Astrocyte (in vitro differentiated cells and primary cell): Measurements from ENCODE around the gene HBA2. TPM values are rescaled to one million over a fixed set of nuclear protein-coding genes. Genes with fewer than 3 reads are reported as not detected.

Experiments used
- DNase-seq: peaks from one replicate; pipeline ENCODE4 v3.0.0-alpha.2; 2010; ENCODE audit warnings: low read depth
- FAIRE-seq: peaks from 2 replicates; lab custom pipeline; 2011; peaks lifted over from hg19 to GRCh38; lab: Jason Lieb, UNC
- H2AFZ ChIP-seq: 2 replicates; pipeline ENCODE4 v1.6.0; 2012; ENCODE audit warnings: low read depth, low read length, inconsistent platforms
- H3K27ac ChIP-seq: 2 replicates; pipeline ENCODE4 v1.5.1; 2011; ENCODE audit warnings: low read depth, low read length, inconsistent platforms
- H3K27me3 ChIP-seq: 2 replicates; pipeline ENCODE4 v1.6.0; 2011; ENCODE audit warnings: low read length, inconsistent platforms; ENCODE audit not compliant: insufficient read depth
- H3K36me3 ChIP-seq: 2 replicates; pipeline ENCODE4 v1.5.1; 2011; ENCODE audit warnings: low read length, inconsistent platforms; ENCODE audit not compliant: insufficient read depth
- H3K4me1 ChIP-seq: 2 replicates; pipeline ENCODE4 v1.5.1; 2011; ENCODE audit warnings: low read length, inconsistent platforms; ENCODE audit not compliant: insufficient read depth
- H3K4me2 ChIP-seq: 2 replicates; pipeline ENCODE4 v1.6.0; 2012; ENCODE audit warnings: low read length, inconsistent platforms
- H3K4me3 ChIP-seq: 2 replicates; pipeline ENCODE4 v1.5.1; 2011; ENCODE audit warnings: low read depth, mild to moderate bottlenecking, low read length, inconsistent platforms; ENCODE audit not compliant: insufficient read depth
- H3K79me2 ChIP-seq: 2 replicates; pipeline ENCODE4 v1.6.0; 2012; ENCODE audit warnings: mild to moderate bottlenecking, low read length, inconsistent platforms; ENCODE audit not compliant: insufficient read depth
- H3K9ac ChIP-seq: 2 replicates; pipeline ENCODE4 v1.6.0; 2012; ENCODE audit warnings: mild to moderate bottlenecking, low read length, inconsistent platforms
- H3K9me3 ChIP-seq: 2 replicates; pipeline ENCODE4 v1.5.1; 2012; ENCODE audit warnings: low read depth, mild to moderate bottlenecking, low read length, inconsistent platforms; ENCODE audit not compliant: insufficient read depth
- H4K20me1 ChIP-seq: 2 replicates; pipeline ENCODE4 v1.6.0; 2012; ENCODE audit warnings: low read length, inconsistent platforms; ENCODE audit not compliant: insufficient read depth
- H3K27ac Mint-ChIP-seq: one replicate; pipeline ENCODE4 v1.8.0; 2021; ENCODE audit warnings: mild to moderate bottlenecking, mixed read lengths; ENCODE audit not compliant: unreplicated experiment
- H3K27me3 Mint-ChIP-seq: one replicate; pipeline ENCODE4 v1.8.0; 2021; ENCODE audit warnings: low read depth, mixed read lengths; ENCODE audit not compliant: unreplicated experiment
- H3K36me3 Mint-ChIP-seq: one replicate; pipeline ENCODE4 v1.8.0; 2021; ENCODE audit warnings: low read depth, mixed read lengths; ENCODE audit not compliant: unreplicated experiment
- H3K4me1 Mint-ChIP-seq: one replicate; pipeline ENCODE4 v1.8.0; 2021; ENCODE audit warnings: low read depth, mixed read lengths; ENCODE audit not compliant: unreplicated experiment
- H3K4me3 Mint-ChIP-seq: one replicate; pipeline ENCODE4 v1.8.0; 2021; ENCODE audit warnings: mild to moderate bottlenecking, moderate library complexity, mixed read lengths; ENCODE audit not compliant: unreplicated experiment
- H3K9me3 Mint-ChIP-seq: one replicate; pipeline ENCODE4 v1.8.0; 2021; ENCODE audit warnings: mild to moderate bottlenecking, mixed read lengths; ENCODE audit not compliant: unreplicated experiment
- CTCF ChIP-seq: IDR thresholded peaks from 2 replicates; pipeline ENCODE4 v1.5.1; 2011; ENCODE audit warnings: low read depth, mild to moderate bottlenecking, inconsistent platforms, low read length, moderate library complexity; ENCODE audit not compliant: insufficient read depth
- EZH2 ChIP-seq: IDR thresholded peaks from 2 replicates; pipeline ENCODE4 v1.6.1; 2012; ENCODE audit warnings: mild to moderate bottlenecking, low read length, inconsistent platforms; ENCODE audit not compliant: insufficient read depth
- total RNA-seq: library from RNA; stranded (reverse); gene quantifications from 2 replicates; pipeline ENCODE4 v1.2.1, GENCODE V29; 2021

HBA2 gene
- total RNA-seq, 1 donor from 2014 or later: 1.4 TPM

GRCh38 chr16:154217-155030, 18.3 kb upstream of the HBA2 start:
- Mint-ChIP-seq H3K36me3 (peaks cover 3% of the 10 kb centered on the region), H3K9me3 (peaks cover 2% of the 10 kb centered on the region), H3K27me3 (peaks cover 44% of the 10 kb centered on the region), H3K4me1 (peaks cover 4% of the 10 kb centered on the region), H3K4me3 (peak overlapping the region; percentile 85), H3K27ac (peak overlapping the region; percentile 50)
- FAIRE-seq (no peak), DNase-seq (peak; percentile 29)
- Histone ChIP-seq H3K27ac (no peak overlapping the region), H3K9me3 (no peaks in the 10 kb centered on the region), H4K20me1 (no peaks in the 10 kb centered on the region), H3K27me3 (peaks cover 19% of the 10 kb centered on the region), H3K4me2 (peak overlapping the region; percentile 88), H3K4me1 (peaks cover 7% of the 10 kb centered on the region), H3K36me3 (no peaks in the 10 kb centered on the region), H3K9ac (no peak overlapping the region), H3K4me3 (peak overlapping the region; percentile 52), H2AFZ (peak overlapping the region; percentile 7), H3K79me2 (no peaks in the 10 kb centered on the region)
- TF ChIP-seq EZH2: peak; percentile 62
- no peak for TF ChIP-seq CTCF

- H3K9ac ChIP-seq: no peak overlapping the region
Measured at GRCh38 chr16:155031-155398, 17.7 kb upstream of the HBA2 start.

More at GRCh38 chr16:155031-155398, 17.7 kb upstream of the HBA2 start:
- Histone ChIP-seq H3K4me2 (peak overlapping the region; percentile 88), H3K27ac (no peak overlapping the region), H3K27me3 (peaks cover 21% of the 10 kb centered on the region), H3K9me3 (no peaks in the 10 kb centered on the region), H3K4me1 (peaks cover 7% of the 10 kb centered on the region), H3K79me2 (no peaks in the 10 kb centered on the region), H3K36me3 (no peaks in the 10 kb centered on the region), H2AFZ (peak overlapping the region; percentile 7), H3K4me3 (no peak overlapping the region), H4K20me1 (no peaks in the 10 kb centered on the region)
- TF ChIP-seq CTCF (no peak), EZH2 (no peak)
- Mint-ChIP-seq H3K27me3 (peaks cover 47% of the 10 kb centered on the region), H3K27ac (peak overlapping the region; percentile 50), H3K4me1 (peaks cover 3% of the 10 kb centered on the region), H3K36me3 (peaks cover 3% of the 10 kb centered on the region), H3K4me3 (peak overlapping the region; percentile 85), H3K9me3 (peaks cover 4% of the 10 kb centered on the region)
- FAIRE-seq: no peak
- DNase-seq: no peak
